ENCODE measurements around the gene DRAM2. TPM values are rescaled to one million over a fixed set of nuclear protein-coding genes. Genes with fewer than 3 reads are reported as not detected.

DRAM2 gene
- total and polyA plus RNA-seq, 9 of the 15 experiments (the other 6 are each of a cell fraction or from before 2014, with no cell fraction given) = 29.0 to 161 (median 53.5) TPM

DNA sequence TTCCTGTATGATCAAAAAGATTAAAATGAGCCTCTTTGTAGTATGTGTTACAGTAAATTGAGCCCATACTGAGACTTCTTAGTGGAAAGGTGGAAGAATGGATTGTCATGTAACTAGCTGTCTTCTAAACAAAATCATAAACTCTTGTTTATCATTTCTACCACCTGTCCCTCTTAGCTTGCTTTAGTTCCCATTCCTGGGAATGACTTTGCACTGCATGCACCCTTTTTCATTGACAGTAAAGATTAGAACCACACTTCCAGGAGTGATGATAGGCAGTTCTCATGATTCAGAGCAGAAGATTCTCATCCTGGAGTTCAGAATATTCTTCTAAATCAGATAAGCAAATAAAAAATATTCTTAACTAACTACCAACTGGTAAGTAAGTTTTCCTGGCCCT lies 32.6 kb upstream of the DRAM2 start (continued):
- TF ChIP-seq MAFK (IDR thresholded peaks at IDR 0.05; ENCODE audit: low read length) = peak; percentile 33; the same call in 1 of the 2 replicates
- TF ChIP-seq ZC3H11A (IDR thresholded peaks at IDR 0.05; ENCODE audit: low read depth, low read length) = no peak
- TF ChIP-seq GTF2A2 (tag; IDR thresholded peaks at IDR 0.05) = no peak
- TF ChIP-seq HDAC2 (IDR thresholded peaks at IDR 0.05) = 0 out of 2 replicates have a peak, but pooled peaks have one; percentile 45
- no peak for TF ChIP-seq LCOR (CRISPR knock-in tag; IDR thresholded peaks at IDR 0.05)
- peak; percentile 53 for TF ChIP-seq DPF2 (IDR thresholded peaks at IDR 0.05)
- TF ChIP-seq ZBTB1 (CRISPR knock-in tag; IDR thresholded peaks at IDR 0.05; ENCODE audit: borderline replicate concordance, low read depth) = no peak
- no peak for TF ChIP-seq EZH2 (IDR thresholded peaks at IDR 0.05; ENCODE audit: borderline replicate concordance, low read depth, low read length)
- TF ChIP-seq GTF2F1 (IDR thresholded peaks at IDR 0.05; ENCODE audit: low read depth, low read length) = no peak
- TF ChIP-seq ELK3 (CRISPR knock-in tag; IDR thresholded peaks at IDR 0.05) = no peak
- no peak for TF ChIP-seq PHB (CRISPR knock-in tag; IDR thresholded peaks at IDR 0.05)
- peak; percentile 32; the same call in 1 of the 2 replicates for TF ChIP-seq CTBP1 (IDR thresholded peaks at IDR 0.05; ENCODE audit: borderline replicate concordance)
- no peak for TF ChIP-seq ID3 (CRISPR knock-in tag; IDR thresholded peaks at IDR 0.05)
- no peak for TF ChIP-seq ID3 (tag; IDR thresholded peaks at IDR 0.05)
- no peak for TF ChIP-seq MGA (IDR thresholded peaks at IDR 0.05)
- TF ChIP-seq SIRT6 (IDR thresholded peaks at IDR 0.05; ENCODE audit: low read depth, low read length) = no peak
- peak; percentile 47 for TF ChIP-seq MAFG (tag; conservative IDR thresholded peaks at IDR 0.05)
- no peak for TF ChIP-seq CREM (IDR thresholded peaks at IDR 0.05; ENCODE audit: low read depth)

Measured in K562 (cell line).